PC-9 (cell line): ENCODE measurements around the gene CIAO3. TPM values are rescaled to one million over a fixed set of nuclear protein-coding genes. Genes with fewer than 3 reads are reported as not detected.
A peak's percentile ranks its signal among the peaks of the same experiment; 100 is the strongest.

Source experiments
- BruUV-seq: library from RNA; stranded (reverse); fragments of 400-500 nt; replicated peaks from 2 replicates; lab custom pipeline; 2021; lab: Mats Ljungman, UMichigan
- CTCF ChIA-PET: fragments of 300-600 bp; sonication (Branson Sonifier 250); formaldehyde crosslinking; loops from one replicate; lab custom pipeline; 2022; ENCODE audit warnings: antibody characterized with exemption; lab: Charles Lee
- POLR2A ChIA-PET: fragments of 300-600 bp; sonication (Branson Sonifier 250); formaldehyde crosslinking; loops from one replicate; lab custom pipeline; 2022; ENCODE audit warnings: antibody characterized with exemption; ENCODE audit not compliant: unreplicated experiment; lab: Charles Lee
- DNase-seq, 2 experiments: peaks; one replicate each; pipeline versions ENCODE4 v3.0.0 to v3.0.0-alpha.2; 2015 to 2022; ENCODE audit warnings: mixed read lengths in 1 of 2
- H2AFZ ChIP-seq: fragments of 200-600 bp; sonication (generic); 2 replicates; pipeline ENCODE4 v1.8.1; 2017; ENCODE audit warnings: antibody characterized with exemption
- H3F3A ChIP-seq: fragments of 200-600 bp; sonication (generic); 2 replicates; pipeline ENCODE4 v1.8.1; 2017; ENCODE audit warnings: antibody characterized with exemption, mild to moderate bottlenecking, low read depth; ENCODE audit not compliant: insufficient read depth
- H3K27ac ChIP-seq: fragments of 200-600 bp; sonication (generic); 2 replicates; pipeline ENCODE4 v1.6.1; 2016; ENCODE audit warnings: mixed run types
- H3K27me3 ChIP-seq: fragments of 200-600 bp; sonication (generic); 2 replicates; pipeline ENCODE4 v1.6.1; 2016; ENCODE audit warnings: low read depth, mixed run types; ENCODE audit not compliant: insufficient read depth
- H3K36me3 ChIP-seq: fragments of 200-600 bp; sonication (generic); 2 replicates; pipeline ENCODE4 v1.6.1; 2016; ENCODE audit warnings: low read depth, mixed run types
- H3K4me1 ChIP-seq: fragments of 200-600 bp; sonication (generic); replicated peaks from 2 replicates; pipeline ENCODE4 v1.6.1; 2016; ENCODE audit warnings: mixed run types; ENCODE audit not compliant: insufficient read depth
- H3K4me2 ChIP-seq: fragments of 200-600 bp; sonication (generic); 2 replicates; pipeline ENCODE4 v1.6.1; 2017; ENCODE audit warnings: mixed run types
- H3K4me3 ChIP-seq: fragments of 200-600 bp; sonication (generic); 2 replicates; pipeline ENCODE4 v1.6.1; 2016; ENCODE audit warnings: mixed run types
- H3K79me2 ChIP-seq: fragments of 200-600 bp; sonication (generic); 2 replicates; pipeline ENCODE4 v1.6.1; 2017; ENCODE audit warnings: low read depth, mixed run types
- H3K9me2 ChIP-seq: fragments of 200-600 bp; sonication (generic); 2 replicates; pipeline ENCODE4 v1.8.1; 2017; ENCODE audit warnings: mild to moderate bottlenecking; ENCODE audit not compliant: insufficient read depth
- H3K9me3 ChIP-seq: fragments of 200-600 bp; sonication (generic); 2 replicates; pipeline ENCODE4 v1.8.1; 2016; ENCODE audit warnings: low read depth; ENCODE audit not compliant: insufficient read depth
- H4K20me1 ChIP-seq: fragments of 200-600 bp; sonication (generic); 2 replicates; pipeline ENCODE4 v1.8.1; 2017; ENCODE audit not compliant: insufficient read depth
- EZH2 ChIP-seq: fragments of 200-600 bp; sonication (generic); IDR thresholded peaks from 2 replicates; pipeline ENCODE4 v1.8.0; 2017; ENCODE audit warnings: antibody characterized with exemption, low read depth
- intact Hi-C: fragments of 100-400 bp; cut with micrococcal nuclease; formaldehyde crosslinking; loops from one replicate; pipeline ENCODE4 v1.10.0; 2022; ENCODE audit not compliant: unreplicated experiment
- total RNA-seq: library from RNA; stranded (reverse); gene quantifications from 2 replicates; pipeline ENCODE4 v1.2.3, GENCODE V29; 2021
- TF ChIP-seq, protein P1 (sequence below): fragments of 200-600 bp; sonication (generic); conservative IDR thresholded peaks from 2 replicates; pipeline ENCODE4 v1.6.1; 2017; ENCODE audit warnings: mixed run types, antibody characterized with exemption, mild to moderate bottlenecking, moderate library complexity

Gene CIAO3
- total RNA-seq, 1 experiment from 2014 or later, result 44.2 TPM

DNA sequence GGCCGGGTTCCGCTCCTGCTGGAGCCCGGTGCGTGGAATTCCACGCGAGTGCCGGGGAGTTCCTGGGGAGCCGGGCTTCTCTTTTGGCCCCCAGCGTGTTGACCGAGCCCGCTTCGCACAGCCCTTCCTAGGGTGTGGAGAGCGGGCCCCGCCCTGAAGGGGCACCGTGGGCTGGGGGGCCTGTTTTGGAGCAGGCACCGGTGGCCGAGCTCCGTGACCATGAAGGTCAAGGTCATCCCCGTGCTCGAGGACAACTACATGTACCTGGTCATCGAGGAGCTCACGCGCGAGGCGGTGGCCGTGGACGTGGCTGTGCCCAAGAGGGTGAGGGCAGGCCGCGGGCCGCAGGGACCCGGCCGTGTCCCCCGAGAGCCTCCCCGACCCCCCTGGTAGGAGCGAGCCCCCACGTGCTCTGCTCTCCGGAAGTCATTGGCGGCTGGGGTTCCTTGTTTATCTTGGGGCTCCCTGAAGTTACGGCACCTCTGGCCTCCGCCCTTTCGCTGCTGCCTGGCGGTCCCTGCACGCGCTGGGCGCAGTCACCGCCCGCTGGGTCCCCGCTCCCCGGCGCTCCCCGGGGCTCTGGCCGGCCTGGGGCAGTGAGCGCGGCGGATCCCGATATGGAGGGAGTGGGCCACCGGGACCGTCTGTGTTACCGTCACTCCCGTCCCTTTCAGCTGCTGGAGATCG, 13.4 kb downstream of the CIAO3 start:
- peak; percentile 31 to 40 for DNase-seq
- no peak overlapping the region for H3K27ac ChIP-seq
- intact Hi-C loops, result no loop called here

DNA sequence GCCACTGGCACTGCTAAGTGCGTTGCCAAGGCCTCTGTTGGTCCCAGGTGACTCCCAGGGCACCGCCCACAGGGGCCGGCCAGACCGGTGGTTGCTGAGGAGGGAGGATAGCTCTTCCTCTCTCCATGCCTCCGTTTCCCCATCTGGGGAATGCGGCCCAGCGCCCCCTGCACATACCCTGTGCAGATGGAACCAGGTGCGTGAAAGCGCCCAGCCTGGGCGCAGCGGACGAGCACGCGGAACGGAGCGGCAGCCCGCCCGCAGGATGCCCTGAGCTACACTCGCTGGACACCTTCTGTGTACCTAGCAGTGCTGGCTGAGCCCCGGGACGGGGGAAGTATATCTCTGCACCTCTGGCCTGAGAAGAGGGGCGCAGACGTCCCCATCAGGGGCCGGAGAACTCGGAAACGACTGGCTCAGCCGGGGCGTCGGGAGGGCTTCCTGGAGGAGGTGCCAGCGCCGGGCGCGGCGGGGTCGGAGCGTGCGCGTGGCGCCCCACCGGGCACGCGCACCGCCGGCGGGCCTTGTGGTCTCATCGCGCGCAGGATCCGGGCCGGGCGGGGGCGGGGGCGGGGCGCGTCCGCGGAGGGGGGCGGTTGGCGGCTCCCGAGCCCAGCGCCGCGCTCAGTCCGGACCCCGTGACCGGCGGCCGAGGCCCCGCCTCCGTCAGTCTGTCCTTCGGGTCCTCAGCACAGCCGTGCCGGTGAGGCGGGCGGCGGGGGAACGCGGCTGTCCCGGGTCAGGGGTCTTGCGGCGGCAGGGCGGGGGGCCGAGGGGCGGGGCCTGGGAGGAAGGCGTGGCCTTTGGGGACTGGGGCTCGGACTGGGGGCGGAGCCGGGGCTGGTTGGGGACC, 14.1 kb downstream of the CIAO3 start, which contains the start of the genes CCDC78 and HAGHL:
CCDC78 (minus strand) TSS at position 6 of the 853 bp plus-strand sequence. CDS start 76 bp downstream, outside the sequence.
HAGHL (plus strand) TSS at position 669 of the 853 bp plus-strand sequence. CDS start 404 bp downstream, outside the sequence.
- TF ChIP-seq, protein P1, sequence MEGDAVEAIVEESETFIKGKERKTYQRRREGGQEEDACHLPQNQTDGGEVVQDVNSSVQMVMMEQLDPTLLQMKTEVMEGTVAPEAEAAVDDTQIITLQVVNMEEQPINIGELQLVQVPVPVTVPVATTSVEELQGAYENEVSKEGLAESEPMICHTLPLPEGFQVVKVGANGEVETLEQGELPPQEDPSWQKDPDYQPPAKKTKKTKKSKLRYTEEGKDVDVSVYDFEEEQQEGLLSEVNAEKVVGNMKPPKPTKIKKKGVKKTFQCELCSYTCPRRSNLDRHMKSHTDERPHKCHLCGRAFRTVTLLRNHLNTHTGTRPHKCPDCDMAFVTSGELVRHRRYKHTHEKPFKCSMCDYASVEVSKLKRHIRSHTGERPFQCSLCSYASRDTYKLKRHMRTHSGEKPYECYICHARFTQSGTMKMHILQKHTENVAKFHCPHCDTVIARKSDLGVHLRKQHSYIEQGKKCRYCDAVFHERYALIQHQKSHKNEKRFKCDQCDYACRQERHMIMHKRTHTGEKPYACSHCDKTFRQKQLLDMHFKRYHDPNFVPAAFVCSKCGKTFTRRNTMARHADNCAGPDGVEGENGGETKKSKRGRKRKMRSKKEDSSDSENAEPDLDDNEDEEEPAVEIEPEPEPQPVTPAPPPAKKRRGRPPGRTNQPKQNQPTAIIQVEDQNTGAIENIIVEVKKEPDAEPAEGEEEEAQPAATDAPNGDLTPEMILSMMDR, result no peak
- TF ChIP-seq EZH2, result no peak
- peak; percentile 36 to 75 for DNase-seq
- Histone ChIP-seq H3K4me2 (peak within 1 kb of the TSS; percentile 99), H3K36me3 (no peaks in the 10 kb centered on the region), H3F3A (peaks cover 26% of the 10 kb centered on the region), H3K27ac (no peak within 1 kb of the TSS), H3K79me2 (peaks cover 4% of the 10 kb centered on the region; the same call in 1 of the 2 replicates), H4K20me1 (peaks cover 4% of the 10 kb centered on the region; the same call in 1 of the 2 replicates), H3K9me2 (no peaks in the 10 kb centered on the region), H2AFZ (peak within 1 kb of the TSS; percentile 74), H3K4me3 (peak within 1 kb of the TSS; percentile 93), H3K9me3 (no peaks in the 10 kb centered on the region), H3K4me1 (peaks cover 5% of the 10 kb centered on the region; the same call in 1 of the 2 replicates), H3K27me3 (no peaks in the 10 kb centered on the region)
- no TSS peak for BruUV-seq
- ChIA-PET POLR2A (interaction anchor here (0.6 to 1.2 kb wide), 5 partner anchors 12 to 69 kb away, joined by 3 read pairs; partner anchors contain the start of genes CHTF18, METRN and RPUSD1), CTCF (no interaction called here)
- intact Hi-C loops, result no loop called here

More for the DNA sequence above, 13.4 kb downstream of the CIAO3 start:
- H2AFZ ChIP-seq, result peak overlapping the region; percentile 74
- no peaks in the 10 kb centered on the region for H3K36me3 ChIP-seq
- H3K79me2 ChIP-seq, result no peaks in the 10 kb centered on the region
- no peaks in the 10 kb centered on the region for H3K9me2 ChIP-seq
- TF ChIP-seq EZH2, result no peak
- TF ChIP-seq, protein P1, result no peak
- no peaks in the 10 kb centered on the region for H3K9me3 ChIP-seq
- peaks cover 4% of the 10 kb centered on the region; the same call in 1 of the 2 replicates for H4K20me1 ChIP-seq
- POLR2A ChIA-PET, result interaction anchor here (0.5 to 1.0 kb wide), 9 partner anchors 8 to 374 kb away, joined by 3 to 26 read pairs (median 6); partner anchors contain the start of genes METRN, MSLN and RPUSD1
- no peaks in the 10 kb centered on the region for H3K27me3 ChIP-seq
- peaks cover 20% of the 10 kb centered on the region for H3F3A ChIP-seq
- BruUV-seq, result TSS peak; percentile 33
- H3K4me1 ChIP-seq, result no peaks in the 10 kb centered on the region
- peak overlapping the region; percentile 99 for H3K4me2 ChIP-seq
- CTCF ChIA-PET, result interaction anchor here (0.6 to 1.0 kb wide), 2 partner anchors 15 to 34 kb away, joined by 3 to 4 read pairs; no protein-coding TSS in a partner anchor
- H3K4me3 ChIP-seq, result peak overlapping the region; percentile 93

DNA sequence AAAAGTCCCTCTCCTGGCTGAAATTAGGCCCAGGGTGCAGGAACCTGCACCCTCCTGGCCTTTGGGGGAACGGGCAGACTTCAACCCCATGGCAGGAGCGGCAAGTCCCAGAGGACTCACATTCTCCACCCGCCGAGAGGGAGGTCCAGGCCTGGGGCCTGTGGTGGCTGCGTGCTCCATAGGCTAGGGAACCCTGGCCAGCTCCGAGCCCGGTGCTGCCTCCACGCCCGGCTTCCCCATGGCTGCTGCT, 14.7 kb downstream of the CIAO3 start:
- CTCF ChIA-PET, result no interaction called here
- POLR2A ChIA-PET, result interaction anchor here (0.6 to 1.2 kb wide), 4 partner anchors 11 to 70 kb away, joined by 3 read pairs; partner anchors contain the start of genes CHTF18, METRN and RPUSD1
- Histone ChIP-seq H4K20me1 (peaks cover 4% of the 10 kb centered on the region; the same call in 1 of the 2 replicates), H3K79me2 (peaks cover 4% of the 10 kb centered on the region; the same call in 1 of the 2 replicates), H3K9me3 (no peaks in the 10 kb centered on the region), H3K4me2 (0 out of 2 replicates have a peak overlapping the region, but pooled peaks have one; percentile 99), H3K4me1 (peaks cover 6% of the 10 kb centered on the region; the same call in 1 of the 2 replicates), H3K36me3 (no peaks in the 10 kb centered on the region), H3F3A (peaks cover 29% of the 10 kb centered on the region), H2AFZ (no peak overlapping the region), H3K4me3 (no peak overlapping the region), H3K9me2 (no peaks in the 10 kb centered on the region), H3K27ac (no peak overlapping the region), H3K27me3 (no peaks in the 10 kb centered on the region)
- DNase-seq, result peak in 1 of 2 experiments; percentile 15
- BruUV-seq, result no TSS peak
- intact Hi-C loops, result no loop called here
- TF ChIP-seq EZH2, result no peak
